Endothelial cell of umbilical vein (primary cell): Measurements from ENCODE around the gene FRY. TPM values are rescaled to one million over a fixed set of nuclear protein-coding genes. Genes with fewer than 3 reads are reported as not detected.
A peak's percentile ranks its signal among the peaks of the same experiment; 100 is the strongest.

Source experiments
- BruUV-seq: library from RNA; stranded (reverse); fragments of 400-500 nt; replicated peaks from 2 replicates; lab custom pipeline; 2021; lab: Mats Ljungman, UMichigan
- CTCF ChIA-PET: fragments of 300-600, 350-600 bp; sonication (Branson Sonifier 250); formaldehyde crosslinking; loops from one replicate; lab custom pipeline; 2021; ENCODE audit warnings: antibody characterized with exemption, inconsistent platforms; lab: Charles Lee
- POLR2A ChIA-PET: fragments of 300-600, 350-600 bp; sonication (Branson Sonifier 250); formaldehyde crosslinking; loops from one replicate; lab custom pipeline; 2021; ENCODE audit warnings: antibody characterized with exemption, inconsistent platforms; lab: Charles Lee
- DNase-seq: peaks from one replicate; pipeline ENCODE4 v3.0.0-alpha.2; 2011; ENCODE audit warnings: low read depth, low spot score
- FAIRE-seq: peaks from 2 replicates; lab custom pipeline; 2011; peaks lifted over from hg19 to GRCh38; lab: Jason Lieb, UNC
- H2AFZ ChIP-seq: 2 replicates; pipeline ENCODE4 v1.6.0; 2012; ENCODE audit warnings: low read depth, low read length, control low read depth, inconsistent platforms
- H3K27ac ChIP-seq: 2 replicates; pipeline ENCODE4 v1.5.1; 2011; ENCODE audit warnings: low read depth, mild to moderate bottlenecking, control low read depth, low read length, moderate library complexity; ENCODE audit not compliant: insufficient read depth
- H3K27me3 ChIP-seq, 2 experiments: 2 replicates each; pipeline versions ENCODE4 v1.6.0 to v1.6.1; 2011; ENCODE audit warnings: low read length in 2 of 2, mixed read lengths in 1 of 2; ENCODE audit not compliant: control insufficient read depth in 2 of 2, insufficient read depth in 2 of 2
- H3K36me3 ChIP-seq, 2 experiments: 2 replicates in 1 of 2; 3 replicates in 1 of 2; pipeline ENCODE4 v1.5.1; 2011; ENCODE audit warnings: low read length in 2 of 2, mild to moderate bottlenecking in 1 of 2, moderate library complexity in 1 of 2; ENCODE audit not compliant: control insufficient read depth in 2 of 2, insufficient read depth in 2 of 2; ENCODE audit errors: extremely low read depth in 1 of 2
- H3K4me1 ChIP-seq: 3 replicates; pipeline ENCODE4 v1.5.1; 2011; ENCODE audit warnings: mild to moderate bottlenecking, low read length; ENCODE audit not compliant: control insufficient read depth, insufficient read depth; ENCODE audit errors: extremely low read depth
- H3K4me2 ChIP-seq: 2 replicates; pipeline ENCODE4 v1.6.1; 2011; ENCODE audit warnings: low read length, control low read depth, mixed read lengths; ENCODE audit not compliant: insufficient read depth
- H3K4me3 ChIP-seq, 3 experiments: fragments of 200-600 bp in 1 of 3; sonication (generic), shearing (Covaris generic) in 1 of 3; replicated peaks in 1 of 3; 2 replicates each; pipeline ENCODE4 v1.5.1; 2011 to 2016; ENCODE audit warnings: control low read depth in 3 of 3, low read length in 3 of 3, mild to moderate bottlenecking in 2 of 3, inconsistent platforms in 1 of 3, low read depth in 1 of 3, moderate library complexity in 1 of 3; ENCODE audit not compliant: insufficient read depth in 1 of 3
- H3K79me2 ChIP-seq: 2 replicates; pipeline ENCODE4 v1.6.0; 2012; ENCODE audit warnings: low read length, inconsistent platforms; ENCODE audit not compliant: control insufficient read depth, insufficient read depth
- H3K9ac ChIP-seq: replicated peaks from 2 replicates; pipeline ENCODE3; 2011; ENCODE audit warnings: low read length, control low read depth; ENCODE audit not compliant: insufficient read depth; ENCODE audit errors: extremely low read depth
- H3K9me1 ChIP-seq: replicated peaks from 3 replicates; pipeline ENCODE4 v1.6.0; 2011; ENCODE audit warnings: mild to moderate bottlenecking, low read length; ENCODE audit not compliant: control insufficient read depth, insufficient read depth; ENCODE audit errors: extremely low read depth
- H3K9me3 ChIP-seq: replicated peaks from 2 replicates; pipeline ENCODE4 v1.5.1; 2012; ENCODE audit warnings: low read length, inconsistent platforms; ENCODE audit not compliant: control insufficient read depth, insufficient read depth
- H4K20me1 ChIP-seq: replicated peaks from 2 replicates; pipeline ENCODE3; 2011; ENCODE audit warnings: mild to moderate bottlenecking, low read length; ENCODE audit not compliant: control insufficient read depth, insufficient read depth; ENCODE audit errors: extremely low read depth
- FOS ChIP-seq: IDR thresholded peaks from 2 replicates; pipeline ENCODE4 v1.6.1; 2011; ENCODE audit warnings: mild to moderate bottlenecking, low read length, moderate library complexity, borderline replicate concordance; ENCODE audit not compliant: insufficient read depth
- GATA2 ChIP-seq: IDR thresholded peaks from 2 replicates; pipeline ENCODE4 v1.7.0; 2011; ENCODE audit warnings: low read depth, mild to moderate bottlenecking, moderate library complexity, mixed read lengths, low read length; ENCODE audit not compliant: insufficient read length, insufficient read depth
- MYC ChIP-seq: IDR thresholded peaks from one replicate; pipeline ENCODE4 v1.6.1; 2011; ENCODE audit warnings: mild to moderate bottlenecking, low read depth, low read length
- dilution Hi-C: fragments of 300-500 bp; cut with MboI; formaldehyde crosslinking; loops from one replicate; pipeline ENCODE4 v1.15.0; 2019; ENCODE audit warnings: low sequenced_read_pairs; ENCODE audit not compliant: extremely low pct_ligation_motif_present
- intact Hi-C: fragments of 100-400 bp; cut with micrococcal nuclease; formaldehyde crosslinking; loops from one replicate; pipeline ENCODE4 v1.10.0; 2022
- polyA plus RNA-seq, 4 experiments: library from polyadenylated mRNA; depleted of rRNA in 3 of 4; stranded (reverse) in 3 of 4; unstranded in 1 of 4; fragments of >200 nt; gene quantifications; 2 replicates each; pipeline versions ENCODE4 v1.2.1 to v1.2.3, GENCODE V29; 2011 to 2012; ENCODE audit warnings: missing spikeins in 1 of 4
- total RNA-seq: library from RNA; stranded (reverse); gene quantifications from 2 replicates; pipeline ENCODE4 v1.2.3, GENCODE V29; 2021
- TF ChIP-seq, protein P1 (sequence below), 2 donors: IDR thresholded peaks; 1 replicate in 1 of 2; 2 replicates in 1 of 2; pipeline ENCODE4 v1.5.1; 2011; ENCODE audit warnings: low read length in 2 of 2, mild to moderate bottlenecking in 2 of 2, moderate library complexity in 2 of 2, control low read depth in 1 of 2, inconsistent platforms in 1 of 2, low read depth in 1 of 2; ENCODE audit not compliant: insufficient read depth in 1 of 2; ENCODE audit errors: extremely low read depth in 1 of 2

FRY gene
- total and polyA plus RNA-seq, 2 donors (not counting 3 experiments of a cell fraction or from before 2014, with no cell fraction given): 57.3 to 75.8 TPM

DNA sequence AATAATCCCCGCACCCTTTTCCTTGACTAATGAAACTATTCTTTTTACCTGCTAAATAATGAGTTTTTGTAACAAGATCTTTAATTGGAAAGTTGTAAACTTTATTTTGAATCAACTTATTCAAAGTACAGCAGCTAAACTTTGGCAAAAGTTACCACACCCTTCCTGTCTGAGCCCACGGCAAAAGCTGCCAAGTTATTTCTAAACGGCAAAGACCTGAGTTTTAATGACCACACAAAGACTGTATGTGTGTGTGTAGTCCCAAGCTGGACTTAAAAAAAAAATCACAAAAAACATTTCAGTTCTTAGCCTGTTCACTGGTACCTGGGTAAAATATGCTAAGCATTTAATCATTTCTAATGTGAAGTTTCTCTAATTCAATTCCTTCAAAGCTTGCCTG lies 222.8 kb downstream of the FRY start:
- TF ChIP-seq GATA2: no peak
- TF ChIP-seq MYC: no peak
- no peak for TF ChIP-seq FOS
- TF ChIP-seq, protein P1, sequence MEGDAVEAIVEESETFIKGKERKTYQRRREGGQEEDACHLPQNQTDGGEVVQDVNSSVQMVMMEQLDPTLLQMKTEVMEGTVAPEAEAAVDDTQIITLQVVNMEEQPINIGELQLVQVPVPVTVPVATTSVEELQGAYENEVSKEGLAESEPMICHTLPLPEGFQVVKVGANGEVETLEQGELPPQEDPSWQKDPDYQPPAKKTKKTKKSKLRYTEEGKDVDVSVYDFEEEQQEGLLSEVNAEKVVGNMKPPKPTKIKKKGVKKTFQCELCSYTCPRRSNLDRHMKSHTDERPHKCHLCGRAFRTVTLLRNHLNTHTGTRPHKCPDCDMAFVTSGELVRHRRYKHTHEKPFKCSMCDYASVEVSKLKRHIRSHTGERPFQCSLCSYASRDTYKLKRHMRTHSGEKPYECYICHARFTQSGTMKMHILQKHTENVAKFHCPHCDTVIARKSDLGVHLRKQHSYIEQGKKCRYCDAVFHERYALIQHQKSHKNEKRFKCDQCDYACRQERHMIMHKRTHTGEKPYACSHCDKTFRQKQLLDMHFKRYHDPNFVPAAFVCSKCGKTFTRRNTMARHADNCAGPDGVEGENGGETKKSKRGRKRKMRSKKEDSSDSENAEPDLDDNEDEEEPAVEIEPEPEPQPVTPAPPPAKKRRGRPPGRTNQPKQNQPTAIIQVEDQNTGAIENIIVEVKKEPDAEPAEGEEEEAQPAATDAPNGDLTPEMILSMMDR (IDR thresholded peaks at IDR 0.05; ENCODE audit: extremely low read depth in 1 of 2, insufficient read depth in 1 of 2, low read depth in 1 of 2, low read length in 2 of 2): no peak
- H3K36me3 ChIP-seq: no peaks in the 10 kb centered on the region
- H3K9me3 ChIP-seq: no peaks in the 10 kb centered on the region
- CTCF ChIA-PET: interaction anchor here (0.8 to 3.1 kb wide), 8 partner anchors 8 to 223 kb away, joined by 3 to 41 read pairs (median 6); partner anchors contain the start of genes BRCA2, FRY and ZAR1L
- H3K4me1 ChIP-seq: peaks cover 33% of the 10 kb centered on the region
- TSS peak; percentile 59 for BruUV-seq
- no peaks in the 10 kb centered on the region for H4K20me1 ChIP-seq
- H3K9ac ChIP-seq: peak overlapping the region; percentile 54
- FAIRE-seq (no peak), DNase-seq (peak; percentile 46)
- POLR2A ChIA-PET: interaction anchor here (1.5 to 1.9 kb wide), 2 partner anchors 16 to 61 kb away, joined by 4 to 5 read pairs; partner anchors contain the start of genes BRCA2 and ZAR1L
- peak overlapping the region; percentile 89 for H3K4me2 ChIP-seq
- dilution Hi-C loops (no loop called here), intact Hi-C loops (loop anchor here (2.0 kb wide), 1 partner anchor 284 kb away; the partner anchor contains the start of gene N4BP2L2)
- H3K9me1 ChIP-seq: no peaks in the 10 kb centered on the region
- no peaks in the 10 kb centered on the region for H3K27me3 ChIP-seq
- no peaks in the 10 kb centered on the region for H3K79me2 ChIP-seq
- peak overlapping the region; percentile 58 for H3K27ac ChIP-seq
- H2AFZ ChIP-seq: peak overlapping the region; percentile 90
- H3K4me3 ChIP-seq: peak overlapping the region in 1 of 3 experiments; percentile 65
